BE2C (cell line): ENCODE data around the gene TCEANC. TPM values are rescaled to one million over a fixed set of nuclear protein-coding genes. Genes with fewer than 3 reads are reported as not detected.

Source experiments
- DNase-seq: peaks from one replicate; pipeline ENCODE4 v3.0.0-alpha.2; 2020
- H3K27me3 ChIP-seq: fragments of 250-450 bp; sonication (Bioruptor Pico); 2 replicates; pipeline ENCODE4 v1.5.1; 2020; ENCODE audit warnings: mild to moderate bottlenecking
- H3K36me3 ChIP-seq: fragments of 250-450 bp; sonication (Bioruptor Pico); 2 replicates; pipeline ENCODE4 v1.5.1; 2020; ENCODE audit warnings: mild to moderate bottlenecking
- H3K4me1 ChIP-seq: fragments of 250-450 bp; sonication (Bioruptor Pico); 2 replicates; pipeline ENCODE4 v1.5.1; 2020
- H3K4me3 ChIP-seq: 2 replicates; pipeline ENCODE4 v1.5.1; 2011; ENCODE audit warnings: low read depth, low read length
- H3K9me3 ChIP-seq: fragments of 250-450 bp; sonication (Bioruptor Pico); 2 replicates; pipeline ENCODE4 v1.5.1; 2020
- polyA plus RNA-seq: library from polyadenylated mRNA; unstranded; fragments of >200 nt; gene quantifications from one replicate; pipeline ENCODE4 v1.2.1, GENCODE V29; 2012; ENCODE audit warnings: low read depth, missing spikeins; ENCODE audit not compliant: insufficient read length, insufficient read depth
- TF ChIP-seq, protein P1 (sequence below): IDR thresholded peaks from 2 replicates; pipeline ENCODE4 v1.5.1; 2012; ENCODE audit warnings: mild to moderate bottlenecking, low read depth, low read length

Gene TCEANC, protein sequence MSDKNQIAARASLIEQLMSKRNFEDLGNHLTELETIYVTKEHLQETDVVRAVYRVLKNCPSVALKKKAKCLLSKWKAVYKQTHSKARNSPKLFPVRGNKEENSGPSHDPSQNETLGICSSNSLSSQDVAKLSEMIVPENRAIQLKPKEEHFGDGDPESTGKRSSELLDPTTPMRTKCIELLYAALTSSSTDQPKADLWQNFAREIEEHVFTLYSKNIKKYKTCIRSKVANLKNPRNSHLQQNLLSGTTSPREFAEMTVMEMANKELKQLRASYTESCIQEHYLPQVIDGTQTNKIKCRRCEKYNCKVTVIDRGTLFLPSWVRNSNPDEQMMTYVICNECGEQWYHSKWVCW
- 4.5 TPM for polyA plus RNA-seq

DNA sequence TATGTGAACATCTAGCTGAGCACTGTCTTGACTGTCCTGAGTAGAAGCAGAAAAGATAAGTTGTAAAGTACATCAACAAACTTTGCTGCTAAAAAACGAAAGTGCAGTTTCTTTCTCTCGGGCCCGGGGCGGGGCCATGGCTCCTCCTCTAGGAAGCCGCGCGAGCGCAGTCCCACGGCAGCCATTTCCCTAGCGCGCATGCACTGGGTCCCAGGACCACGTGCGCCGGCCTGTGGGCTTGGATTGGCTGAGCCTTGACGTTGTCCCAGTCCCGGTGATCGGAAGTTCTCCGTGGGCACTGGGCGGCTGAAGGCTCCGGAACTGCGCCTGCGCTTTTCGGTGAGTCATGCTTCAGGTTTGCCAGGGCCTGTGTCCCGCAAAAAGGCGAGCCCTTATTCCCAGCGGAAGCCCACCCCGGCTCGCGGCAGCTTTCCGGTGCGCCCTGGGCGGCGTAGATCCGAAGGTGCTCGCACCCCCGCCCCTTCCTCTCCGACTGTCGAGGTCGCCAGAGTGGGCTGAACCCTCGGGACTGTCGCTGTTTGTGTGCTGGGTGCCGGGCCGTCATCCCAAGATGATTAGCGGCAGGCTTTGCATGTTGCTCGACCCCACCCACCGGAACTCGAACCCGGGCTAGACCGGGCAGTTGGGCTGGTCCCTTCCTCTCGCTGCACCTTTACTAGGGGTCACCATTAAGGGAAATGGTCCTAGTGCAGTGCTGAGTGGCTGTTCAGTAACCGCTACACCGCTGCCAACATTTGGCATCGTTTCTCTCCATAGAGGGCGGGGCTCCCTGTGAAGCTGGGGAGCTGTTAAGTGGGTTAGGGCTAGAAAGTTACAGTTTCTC lies at the start of gene TCEANC:
TCEANC (plus strand) TSS at position 292 of the 844 bp plus-strand sequence. CDS start 9,368 bp downstream, outside the sequence.
- H3K9me3 ChIP-seq = no peaks in the 10 kb centered on the region
- TF ChIP-seq, protein P1, sequence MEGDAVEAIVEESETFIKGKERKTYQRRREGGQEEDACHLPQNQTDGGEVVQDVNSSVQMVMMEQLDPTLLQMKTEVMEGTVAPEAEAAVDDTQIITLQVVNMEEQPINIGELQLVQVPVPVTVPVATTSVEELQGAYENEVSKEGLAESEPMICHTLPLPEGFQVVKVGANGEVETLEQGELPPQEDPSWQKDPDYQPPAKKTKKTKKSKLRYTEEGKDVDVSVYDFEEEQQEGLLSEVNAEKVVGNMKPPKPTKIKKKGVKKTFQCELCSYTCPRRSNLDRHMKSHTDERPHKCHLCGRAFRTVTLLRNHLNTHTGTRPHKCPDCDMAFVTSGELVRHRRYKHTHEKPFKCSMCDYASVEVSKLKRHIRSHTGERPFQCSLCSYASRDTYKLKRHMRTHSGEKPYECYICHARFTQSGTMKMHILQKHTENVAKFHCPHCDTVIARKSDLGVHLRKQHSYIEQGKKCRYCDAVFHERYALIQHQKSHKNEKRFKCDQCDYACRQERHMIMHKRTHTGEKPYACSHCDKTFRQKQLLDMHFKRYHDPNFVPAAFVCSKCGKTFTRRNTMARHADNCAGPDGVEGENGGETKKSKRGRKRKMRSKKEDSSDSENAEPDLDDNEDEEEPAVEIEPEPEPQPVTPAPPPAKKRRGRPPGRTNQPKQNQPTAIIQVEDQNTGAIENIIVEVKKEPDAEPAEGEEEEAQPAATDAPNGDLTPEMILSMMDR = no peak

DNA sequence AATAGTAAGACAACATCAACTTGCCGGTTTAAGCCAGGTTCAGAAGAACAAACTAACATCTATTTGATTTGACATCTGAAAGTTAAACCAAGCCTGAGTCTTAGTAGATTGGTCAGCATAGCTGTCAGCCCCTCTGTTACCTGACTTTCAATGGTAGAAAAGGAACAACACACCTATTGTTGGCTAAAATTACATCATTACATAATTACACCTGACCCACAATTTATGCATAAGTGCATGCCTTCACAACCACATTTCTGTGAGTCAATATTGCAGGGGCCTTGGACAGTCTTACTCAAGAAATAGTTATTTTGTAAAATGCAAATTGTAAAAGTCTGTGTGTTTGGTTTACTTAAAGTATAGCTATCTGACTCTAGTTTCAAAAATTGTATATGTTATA lies 47.3 kb upstream of the TCEANC start:
- no peaks in the 10 kb centered on the region for H3K9me3 ChIP-seq
- H3K4me3 ChIP-seq = no peak overlapping the region
- TF ChIP-seq, protein P1 = no peak
- no peaks in the 10 kb centered on the region for H3K27me3 ChIP-seq
- H3K36me3 ChIP-seq = no peaks in the 10 kb centered on the region
- H3K4me1 ChIP-seq = no peaks in the 10 kb centered on the region
- DNase-seq = no peak

More for the DNA sequence above, at the start of gene TCEANC:
- no peaks in the 10 kb centered on the region for H3K27me3 ChIP-seq
- peak; percentile 94 for DNase-seq
- H3K4me1 ChIP-seq = peaks cover 2% of the 10 kb centered on the region; the same call in 1 of the 2 replicates
- H3K36me3 ChIP-seq = no peaks in the 10 kb centered on the region
- H3K4me3 ChIP-seq = peak within 1 kb of the TSS; percentile 73

DNA sequence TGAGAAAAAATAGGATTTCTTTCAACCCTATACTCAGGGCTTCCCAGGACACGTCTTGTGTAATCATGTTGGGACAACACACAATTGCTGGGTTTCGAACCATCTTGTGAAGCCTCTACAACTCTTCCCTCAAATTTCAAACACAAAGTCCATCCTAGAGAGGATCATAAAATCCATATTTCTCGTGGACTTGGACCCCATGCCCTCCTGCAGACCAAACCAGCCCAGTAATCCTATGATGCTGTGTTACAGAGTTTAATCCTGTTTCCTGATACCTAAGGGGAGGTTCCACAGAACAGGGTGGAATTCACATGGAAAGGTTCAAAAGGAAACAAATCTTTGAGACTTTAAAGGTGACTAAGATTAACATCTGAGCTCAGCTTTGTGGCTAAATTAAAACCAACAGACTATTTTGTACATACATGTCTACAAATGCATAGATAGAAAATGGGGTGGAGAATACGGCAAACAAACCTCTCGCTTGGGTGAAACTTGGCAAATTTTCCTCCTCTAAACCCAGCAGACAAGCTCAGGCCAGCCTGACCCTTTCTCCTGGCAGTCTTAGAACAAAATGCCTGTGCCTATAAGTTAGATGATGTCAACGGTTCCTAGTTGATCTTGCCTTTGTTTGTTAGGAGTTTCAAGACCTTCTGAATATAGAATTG lies 45.5 kb upstream of the TCEANC start:
- H3K36me3 ChIP-seq = no peaks in the 10 kb centered on the region
- no peaks in the 10 kb centered on the region for H3K4me1 ChIP-seq
- no peaks in the 10 kb centered on the region for H3K9me3 ChIP-seq
- no peaks in the 10 kb centered on the region for H3K27me3 ChIP-seq
- TF ChIP-seq, protein P1 = no peak
- H3K4me3 ChIP-seq = no peak overlapping the region
- no peak for DNase-seq

DNA sequence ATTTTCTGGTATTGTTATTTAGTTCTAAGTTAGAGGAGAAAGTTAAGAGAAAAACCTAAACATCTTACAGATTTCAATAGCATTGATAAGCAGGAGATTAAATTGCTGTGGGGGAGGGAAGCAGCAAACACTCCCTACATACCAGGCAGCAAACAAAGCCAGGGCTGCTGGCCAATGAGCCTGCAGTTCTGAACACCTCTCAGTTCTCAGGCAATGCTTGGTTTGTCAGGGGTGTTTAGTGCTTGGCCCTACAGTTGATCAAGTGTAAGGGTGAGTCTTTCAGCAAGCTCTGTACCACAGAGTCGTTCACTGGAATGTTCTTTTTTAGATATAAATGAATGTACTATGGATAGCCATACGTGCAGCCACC lies 45.0 kb upstream of the TCEANC start:
- DNase-seq = no peak
- TF ChIP-seq, protein P1 = no peak
- Histone ChIP-seq H3K4me3 (no peak overlapping the region), H3K36me3 (no peaks in the 10 kb centered on the region), H3K27me3 (no peaks in the 10 kb centered on the region), H3K9me3 (no peaks in the 10 kb centered on the region), H3K4me1 (no peaks in the 10 kb centered on the region)

DNA sequence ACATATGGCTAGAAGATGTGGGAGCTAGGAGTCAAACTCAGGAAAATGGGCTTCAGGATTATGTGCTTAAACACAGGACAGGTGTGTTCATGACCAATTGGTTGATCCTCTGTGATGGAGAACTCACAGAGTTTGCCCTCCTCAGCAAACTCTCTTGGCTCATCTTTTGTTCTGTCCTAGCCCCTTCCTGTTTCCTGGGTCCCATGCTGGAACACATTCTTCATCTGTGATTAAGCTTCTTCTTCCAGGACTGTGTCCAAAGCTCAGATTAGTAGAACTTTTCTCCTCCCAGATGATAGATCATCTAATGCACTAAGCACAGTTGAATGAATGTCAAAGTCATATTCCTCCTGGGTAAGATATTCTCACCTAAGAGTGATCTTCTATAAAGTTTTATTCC lies 38.8 kb upstream of the TCEANC start:
- H3K36me3 ChIP-seq = no peaks in the 10 kb centered on the region
- DNase-seq = no peak
- no peak overlapping the region for H3K4me3 ChIP-seq
- H3K4me1 ChIP-seq = no peaks in the 10 kb centered on the region
- H3K27me3 ChIP-seq = no peaks in the 10 kb centered on the region
- TF ChIP-seq, protein P1 = no peak
- H3K9me3 ChIP-seq = no peaks in the 10 kb centered on the region
